GM21526 (cell line): ENCODE results near the gene GABRA5.

ENCODE experiments used
- ATAC-seq: cut with Tn5 transposase; IDR thresholded peaks from one replicate; pipeline ENCODE4 v1.9.1; 2021; ENCODE audit warnings: moderate library complexity; ENCODE audit not compliant: unreplicated experiment, low FRiP score

The GABRA5 gene

DNA sequence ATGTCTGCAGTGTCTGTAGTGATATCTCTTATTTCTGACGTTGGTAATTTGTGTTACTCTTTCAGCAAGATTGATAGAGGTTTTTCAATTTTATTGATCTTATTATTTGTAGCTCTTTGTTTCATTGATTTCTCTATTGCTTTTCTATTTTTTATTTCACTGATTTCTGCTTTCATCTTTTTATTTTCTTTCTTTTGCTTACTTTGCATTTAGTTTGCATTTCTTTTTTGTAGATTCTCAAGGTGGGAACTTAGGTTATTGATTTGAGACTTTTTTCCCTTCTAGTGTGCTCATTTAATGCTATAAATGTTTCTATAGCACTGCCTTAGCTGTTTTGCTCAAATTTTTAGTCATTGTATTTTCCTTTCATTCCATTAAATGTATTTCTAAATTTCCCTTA is 54.6 kb downstream of the GABRA5 start:
- no peak for ATAC-seq

DNA sequence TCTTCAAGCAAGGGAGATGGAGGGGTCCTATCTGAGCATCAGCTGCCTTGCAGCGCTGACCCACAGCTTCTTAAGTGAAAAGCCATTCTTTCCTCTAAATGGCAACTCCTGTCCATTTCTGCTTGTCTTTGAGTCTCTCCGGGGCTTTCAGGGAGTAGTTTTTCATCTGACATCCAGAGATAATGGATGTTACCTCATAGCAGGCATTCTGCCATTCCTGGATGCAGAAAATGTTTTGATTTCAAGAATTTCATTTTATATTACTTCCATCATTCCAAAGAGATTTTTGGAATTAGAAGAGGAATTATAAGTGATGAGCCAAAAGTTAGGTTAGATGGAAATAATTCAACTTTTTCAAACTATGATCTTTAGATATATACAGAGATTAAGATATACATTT is 59.2 kb downstream of the GABRA5 start:
- ATAC-seq, result no peak

DNA sequence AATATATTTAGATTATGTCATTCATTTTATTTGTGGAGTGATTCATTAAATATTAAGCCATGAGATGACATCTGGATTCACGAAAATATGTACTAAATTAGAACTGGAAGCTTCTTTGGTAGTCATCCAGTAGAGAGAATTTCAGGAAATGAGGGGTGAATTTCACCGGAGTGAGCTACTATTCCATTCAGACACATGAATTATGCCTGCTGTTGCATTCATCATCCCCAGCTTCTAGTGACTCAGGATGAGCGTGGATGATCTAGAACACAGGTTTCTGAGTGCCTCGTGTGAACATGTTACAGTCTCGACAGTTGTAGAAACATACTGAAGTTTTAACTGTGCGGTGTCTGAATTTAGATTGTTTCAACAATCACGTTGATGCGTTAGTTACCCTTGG is 61.2 kb downstream of the GABRA5 start:
- no peak for ATAC-seq

DNA sequence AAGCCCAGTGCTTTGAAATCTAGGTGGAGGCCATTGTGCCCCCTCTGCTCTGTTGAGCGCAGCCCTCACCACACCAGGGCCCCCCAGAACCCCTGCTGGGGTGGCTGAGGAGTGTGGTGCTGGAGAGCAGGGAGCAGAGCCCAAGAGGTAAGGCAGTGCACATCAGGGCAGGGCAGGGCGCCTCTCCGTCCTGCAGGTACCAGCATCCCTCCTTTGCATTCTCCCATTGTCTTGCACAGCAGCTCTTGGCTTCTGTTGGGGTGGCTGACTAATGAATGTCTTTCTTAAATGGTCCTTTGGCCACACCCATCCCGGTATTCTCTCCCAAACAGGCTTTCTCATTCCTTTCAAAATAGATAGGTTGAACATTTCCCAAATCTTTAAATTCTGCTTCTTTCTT is 62.7 kb downstream of the GABRA5 start:
- no peak for ATAC-seq

DNA sequence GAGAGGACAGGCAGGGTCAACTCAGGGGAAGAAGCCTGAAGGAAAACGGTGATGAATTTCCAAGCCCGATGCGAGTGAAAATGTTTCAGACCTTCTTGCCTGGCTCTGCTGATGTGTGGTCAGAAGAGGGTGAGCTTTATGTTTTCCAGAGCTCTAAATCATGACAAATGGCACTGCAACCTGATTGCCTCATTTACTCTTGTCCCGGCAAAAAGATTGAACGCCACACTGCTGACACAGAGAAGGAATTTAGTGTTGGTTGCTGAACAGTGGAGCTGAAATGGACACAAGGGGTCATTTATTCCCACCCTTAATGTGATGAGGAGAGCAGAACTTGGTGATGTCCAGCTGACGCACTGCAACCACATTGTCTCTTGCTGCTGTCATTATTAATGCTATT is 68.0 kb downstream of the GABRA5 start:
- no peak for ATAC-seq

DNA sequence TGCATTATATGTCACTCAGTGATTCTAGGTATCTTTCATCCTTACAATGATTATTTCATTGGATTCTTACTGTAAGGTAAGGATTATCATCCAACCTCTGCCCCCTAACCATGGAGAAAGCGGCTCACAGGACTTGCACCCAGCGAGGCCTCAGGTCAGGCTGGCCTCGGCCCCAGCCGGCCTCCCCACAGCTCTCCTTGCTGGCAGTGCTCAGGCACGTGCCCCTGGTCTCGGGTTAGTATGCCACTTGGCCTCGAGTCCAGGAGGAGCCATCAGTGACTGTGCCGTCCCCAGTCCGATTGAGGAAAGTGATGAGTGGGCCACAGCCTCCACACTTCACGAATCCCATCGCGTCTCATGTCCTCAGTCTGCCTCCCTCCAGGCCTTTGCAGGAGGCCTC is 68.5 kb downstream of the GABRA5 start:
- ATAC-seq, result no peak

DNA sequence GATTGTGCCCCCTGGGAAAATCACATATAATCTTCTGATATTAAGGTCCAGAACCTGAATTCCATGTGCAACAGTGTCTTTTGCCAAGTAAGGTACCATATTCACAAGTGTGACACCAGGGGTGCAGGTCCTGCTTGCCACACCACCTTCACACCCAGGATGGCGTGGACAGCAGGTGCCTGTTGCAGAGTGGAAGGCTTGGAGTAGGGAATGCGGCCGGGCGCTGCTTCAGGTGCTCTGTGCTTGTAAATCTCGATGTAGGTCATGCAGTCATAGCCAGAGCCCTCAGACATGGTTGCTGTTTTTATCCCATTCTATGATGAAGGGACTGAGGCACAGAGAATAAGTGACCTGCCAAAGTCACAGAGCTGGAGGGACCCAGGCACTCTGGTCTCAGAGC is 69.6 kb downstream of the GABRA5 start:
- no peak for ATAC-seq

DNA sequence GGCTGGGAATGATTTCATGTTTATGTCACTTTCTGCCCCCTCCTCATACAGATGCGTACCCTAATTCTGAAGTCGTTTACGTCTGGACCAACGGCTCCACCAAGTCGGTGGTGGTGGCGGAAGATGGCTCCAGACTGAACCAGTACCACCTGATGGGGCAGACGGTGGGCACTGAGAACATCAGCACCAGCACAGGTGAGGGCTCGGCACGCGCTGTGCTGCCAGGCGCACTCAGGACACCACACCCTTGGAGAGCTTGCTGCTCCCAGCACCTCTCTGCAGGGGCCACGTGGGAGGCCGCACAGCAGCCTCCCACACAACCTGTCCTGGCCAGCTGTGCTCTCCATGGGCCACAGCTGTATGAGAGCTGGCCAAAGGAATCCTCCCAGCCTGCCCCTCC is 70.3 kb downstream of the GABRA5 start:
- ATAC-seq, result no peak

DNA sequence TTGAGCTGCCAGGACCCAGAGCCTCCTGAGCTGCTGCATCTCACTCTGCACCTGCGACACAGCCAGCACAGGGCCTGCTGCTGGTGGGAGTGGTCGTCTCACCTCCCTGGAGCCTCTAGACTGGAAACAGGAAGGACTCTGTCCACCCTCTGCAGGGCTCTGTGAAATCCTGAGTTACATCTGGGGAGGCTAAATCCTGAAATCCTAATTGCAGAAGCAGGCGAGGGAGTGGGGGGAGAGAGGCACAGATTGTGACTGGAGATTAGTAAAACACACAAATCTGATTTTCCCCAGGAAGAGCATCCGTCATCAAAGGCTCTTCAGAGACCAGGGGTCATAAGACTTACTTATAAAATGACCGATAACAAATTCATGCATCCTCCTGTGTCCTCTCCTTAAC is 72.5 kb downstream of the GABRA5 start:
- ATAC-seq, result no peak

DNA sequence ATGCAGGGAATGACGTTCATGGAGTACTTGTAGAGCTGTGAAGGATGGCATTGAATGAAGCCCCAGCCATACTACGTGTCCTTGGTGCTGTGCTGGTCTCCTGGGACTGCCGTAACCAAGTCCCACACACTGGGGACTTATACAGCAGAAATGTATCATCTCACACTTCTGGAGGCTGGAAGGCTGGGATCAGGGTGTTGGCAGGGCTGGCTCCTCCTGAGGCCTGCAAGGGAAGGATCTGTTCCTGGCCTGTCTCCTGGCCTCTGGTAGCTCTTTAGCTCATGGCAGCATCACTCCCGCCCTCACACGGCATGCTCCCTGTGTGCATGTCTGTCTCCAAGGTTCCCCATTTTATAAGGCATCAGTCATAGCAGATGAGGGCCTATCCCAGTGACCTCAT is 74.6 kb downstream of the GABRA5 start:
- no peak for ATAC-seq

DNA sequence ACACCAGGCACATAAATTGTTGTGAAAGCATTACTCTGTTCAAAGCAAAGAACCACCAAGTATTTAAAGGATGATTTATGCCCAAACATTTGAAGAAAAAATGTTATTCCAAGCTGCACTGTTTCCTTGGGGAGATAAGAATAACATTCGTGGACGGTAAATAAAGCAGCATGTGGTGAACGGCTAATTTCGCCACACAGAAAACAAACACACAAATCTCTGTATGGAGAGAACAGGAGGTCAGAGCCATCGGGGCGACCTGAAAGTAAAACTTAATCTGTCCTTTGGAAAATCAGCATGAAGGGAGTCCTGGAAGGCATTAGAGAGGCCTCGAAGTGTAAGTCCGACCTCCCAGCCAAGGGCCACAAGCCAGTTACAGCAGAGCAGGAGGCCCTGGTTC is 77.0 kb downstream of the GABRA5 start:
- no peak for ATAC-seq

DNA sequence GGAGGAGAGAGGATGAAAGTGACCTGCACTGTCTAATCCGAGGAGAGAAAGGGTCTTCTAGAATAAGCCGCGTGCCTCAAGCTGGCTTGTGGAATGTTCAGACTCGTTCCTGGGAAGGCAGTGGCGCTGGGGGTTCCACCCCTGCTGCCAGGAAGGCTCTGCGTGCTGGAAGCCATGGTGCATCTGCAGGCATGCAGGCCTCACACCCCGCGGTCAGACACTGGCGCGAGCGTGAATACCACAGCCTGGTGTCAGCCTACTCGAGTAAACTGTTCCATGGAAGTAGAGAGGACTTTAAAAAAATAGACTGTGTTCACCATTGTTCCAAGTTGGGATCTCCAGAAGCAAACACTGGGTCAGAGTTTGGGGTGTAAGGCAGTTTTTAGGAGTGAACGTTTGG is 78.2 kb downstream of the GABRA5 start:
- no peak for ATAC-seq

DNA sequence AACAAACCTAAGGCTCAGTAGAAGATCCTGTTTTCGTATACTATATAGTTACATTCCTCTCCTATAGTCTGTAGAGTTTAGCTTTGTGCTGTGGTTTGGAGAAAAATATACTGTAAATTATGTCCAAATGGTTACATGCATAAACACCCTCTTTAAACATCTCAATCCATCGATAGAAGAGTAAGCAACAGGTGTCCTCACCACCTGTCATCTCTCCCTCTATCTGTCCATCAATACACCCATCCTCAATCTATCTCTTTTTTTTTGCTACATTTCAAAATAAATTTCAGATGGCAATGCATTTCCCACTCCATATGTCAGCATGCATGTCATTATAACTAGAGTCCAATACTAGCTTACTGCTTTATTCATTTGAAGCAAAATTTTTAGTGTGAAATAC is 83.1 kb downstream of the GABRA5 start:
- ATAC-seq, result no peak

DNA sequence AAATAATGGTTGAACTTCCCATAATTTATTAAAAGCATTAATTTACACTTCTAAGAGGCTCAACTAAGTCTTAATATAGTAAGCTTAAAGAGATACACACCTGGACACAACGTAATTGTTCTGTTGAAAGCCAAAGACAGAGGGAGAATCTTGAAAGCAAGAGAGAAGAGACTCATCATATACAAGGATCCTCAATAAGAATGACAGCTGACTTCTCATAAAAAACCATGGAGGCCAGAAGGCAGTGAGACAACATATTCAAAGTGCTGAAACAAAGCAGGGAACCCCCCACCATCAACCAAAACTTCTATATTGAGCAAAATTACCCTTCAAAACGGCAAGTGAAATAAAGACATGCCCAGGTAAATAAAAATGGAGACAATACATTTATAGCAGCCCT is 87.5 kb downstream of the GABRA5 start:
- no peak for ATAC-seq

DNA sequence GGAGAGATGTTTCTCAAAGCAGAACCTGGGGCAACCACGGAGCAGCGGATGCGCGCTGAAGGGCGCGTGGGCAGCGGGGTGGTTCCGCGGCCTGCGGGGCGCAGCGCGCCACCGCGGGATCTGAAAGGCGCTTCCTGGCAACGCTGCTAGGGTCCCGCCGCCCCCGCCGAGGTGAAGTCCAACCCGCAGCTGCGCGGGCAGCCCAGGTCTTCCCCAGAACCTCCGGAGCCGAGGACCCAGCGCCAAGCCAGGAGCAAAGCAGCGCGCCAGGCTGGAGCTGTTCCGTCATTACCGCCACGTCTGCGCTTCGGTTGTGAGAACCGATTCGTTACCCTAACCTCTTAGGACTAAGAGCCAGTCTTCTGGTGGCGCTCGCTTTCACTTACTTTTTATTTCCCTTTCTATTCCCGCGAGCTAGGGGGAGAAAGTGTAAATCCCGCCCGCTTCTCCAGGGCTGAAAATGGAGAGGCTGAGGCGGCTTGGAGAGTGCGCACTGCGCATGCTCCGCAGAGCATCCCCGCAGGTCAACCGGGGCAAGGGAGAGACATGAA is 100.9 kb downstream of the GABRA5 start:
- no peak for ATAC-seq

DNA sequence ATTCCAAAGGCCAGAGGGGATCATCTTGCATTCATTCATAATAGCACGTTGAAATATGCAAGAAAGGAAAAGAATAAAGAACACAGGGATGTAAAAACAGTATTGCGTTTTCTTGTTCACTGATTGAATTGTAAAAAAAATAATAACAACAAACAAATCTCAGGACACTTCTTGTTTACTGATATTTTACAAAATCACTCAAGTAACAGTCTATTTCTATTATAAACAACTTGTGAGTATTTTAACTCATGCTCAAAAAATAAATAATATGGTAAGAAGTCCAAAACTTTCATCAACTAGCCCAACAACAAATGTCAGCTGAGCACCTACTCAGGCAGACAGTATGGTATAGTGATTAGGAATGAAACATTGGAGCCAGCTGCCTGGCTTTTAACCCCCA is 101.9 kb downstream of the GABRA5 start:
- ATAC-seq, result no peak

DNA sequence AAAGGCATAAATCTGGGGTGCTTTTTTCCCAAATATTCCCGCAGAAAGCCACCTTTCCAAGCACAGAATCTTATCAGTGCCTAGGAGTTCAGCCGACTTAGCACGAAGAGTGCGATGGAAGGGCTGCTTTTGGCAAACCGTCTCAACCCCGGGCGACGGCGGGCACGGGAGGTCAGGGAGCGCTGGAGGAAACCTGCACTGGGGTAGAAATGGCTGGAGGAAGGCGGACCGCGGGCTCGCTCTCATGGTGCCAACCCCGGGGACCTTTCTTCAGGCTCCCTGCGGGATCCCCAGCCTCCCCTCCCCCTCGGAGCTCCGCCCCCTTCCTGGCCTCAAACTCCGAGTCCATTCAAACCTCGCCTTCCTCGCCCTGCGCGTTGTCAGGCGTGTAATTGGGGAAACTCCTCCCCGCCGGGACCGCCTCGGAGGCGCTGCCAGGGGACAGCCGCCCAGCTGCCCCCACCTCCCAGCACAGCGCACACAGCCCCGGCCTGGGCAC is 103.9 kb downstream of the GABRA5 start, which contains the start of gene GABRG3:
Gene GABRG3 (plus strand): TSS at position 470 of the 499 bp plus-strand sequence.
- no peak for ATAC-seq

DNA sequence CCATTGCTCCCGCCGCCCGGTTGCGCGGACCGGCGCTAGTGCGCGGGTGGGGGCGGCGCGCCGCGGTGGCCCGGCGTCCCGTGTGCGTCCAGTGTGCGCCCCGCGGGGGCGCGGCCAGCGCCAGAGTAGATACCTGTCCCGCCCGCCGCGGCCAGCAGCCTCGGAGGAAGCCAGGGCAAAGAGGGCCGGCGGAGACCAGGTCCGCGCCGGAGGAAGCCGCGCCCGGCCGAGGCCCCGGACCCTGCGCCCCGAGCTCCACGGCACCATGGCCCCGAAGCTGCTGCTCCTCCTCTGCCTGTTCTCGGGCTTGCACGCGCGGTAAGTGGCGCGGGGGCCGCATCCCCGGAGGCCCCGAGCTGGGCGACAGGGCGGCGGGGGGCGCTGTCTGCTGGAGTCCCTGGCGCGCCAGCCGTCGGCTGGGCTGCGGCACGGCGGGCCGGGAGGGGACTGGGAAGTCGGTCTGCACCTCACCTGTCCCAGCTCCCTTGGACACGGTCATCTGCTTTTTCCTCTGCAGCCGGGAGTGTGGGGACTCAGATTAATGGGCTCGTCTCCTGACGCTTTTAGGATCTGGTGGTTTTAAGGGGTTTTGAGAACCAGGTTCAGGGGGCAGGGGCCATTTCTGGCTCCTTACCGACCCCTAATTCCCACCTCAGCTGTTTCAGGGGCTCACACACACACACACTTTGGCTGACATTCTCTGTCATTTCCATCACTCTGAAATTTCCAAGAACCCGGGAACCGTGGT is 104.6 kb downstream of the GABRA5 start:
- no peak for ATAC-seq

DNA sequence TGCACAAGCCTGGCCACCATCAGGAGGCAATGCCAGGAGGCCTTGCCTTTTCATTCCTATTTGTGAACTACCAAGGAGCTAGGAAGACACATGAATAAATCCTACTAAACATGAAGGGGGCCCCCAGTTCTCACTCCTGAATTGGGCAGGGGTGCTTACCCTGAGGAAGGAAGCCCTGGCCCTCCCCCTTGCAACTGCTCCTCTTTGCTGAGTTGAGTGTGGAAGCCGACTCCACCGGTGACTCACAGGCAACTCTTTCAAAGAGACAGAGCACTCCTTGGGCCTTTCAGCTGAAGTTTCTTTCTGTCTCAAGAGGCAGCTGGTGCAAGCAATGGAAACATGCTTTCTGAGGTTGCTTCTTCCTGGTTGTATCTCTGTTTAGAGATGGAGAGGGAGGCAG is 105.8 kb downstream of the GABRA5 start:
- ATAC-seq, result no peak

DNA sequence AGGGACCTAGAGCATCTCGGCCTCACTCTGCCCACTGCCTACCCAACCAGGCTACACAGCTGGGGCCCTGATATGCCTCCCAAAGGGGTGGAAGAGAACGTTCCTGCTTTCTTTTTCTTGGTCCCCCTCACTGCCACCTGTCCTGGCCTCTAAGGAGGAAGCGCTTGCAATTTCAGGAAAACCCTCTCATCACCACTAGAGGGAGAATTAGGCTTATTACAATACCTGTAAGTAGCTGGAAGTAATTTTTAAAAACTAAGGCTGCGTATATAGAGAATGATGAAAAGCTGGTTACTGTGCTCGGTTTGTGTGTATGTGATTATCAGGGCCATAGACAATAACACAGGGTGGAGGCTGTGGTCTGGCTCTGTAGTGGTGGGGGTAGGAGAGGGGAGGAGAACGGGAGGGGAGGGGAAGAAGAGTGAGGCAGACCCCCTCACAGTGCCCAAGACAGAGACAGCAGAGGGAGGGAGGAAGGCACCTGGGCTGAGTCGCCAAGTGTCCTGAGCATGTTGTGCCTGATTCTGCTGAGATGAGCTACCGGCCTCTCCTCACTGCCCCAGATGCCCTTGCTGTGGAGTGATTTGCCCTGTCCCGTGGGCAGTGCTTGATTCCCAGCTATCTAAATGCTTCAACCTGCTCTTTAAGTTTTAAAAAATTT is 107.4 kb downstream of the GABRA5 start:
- no peak for ATAC-seq

DNA sequence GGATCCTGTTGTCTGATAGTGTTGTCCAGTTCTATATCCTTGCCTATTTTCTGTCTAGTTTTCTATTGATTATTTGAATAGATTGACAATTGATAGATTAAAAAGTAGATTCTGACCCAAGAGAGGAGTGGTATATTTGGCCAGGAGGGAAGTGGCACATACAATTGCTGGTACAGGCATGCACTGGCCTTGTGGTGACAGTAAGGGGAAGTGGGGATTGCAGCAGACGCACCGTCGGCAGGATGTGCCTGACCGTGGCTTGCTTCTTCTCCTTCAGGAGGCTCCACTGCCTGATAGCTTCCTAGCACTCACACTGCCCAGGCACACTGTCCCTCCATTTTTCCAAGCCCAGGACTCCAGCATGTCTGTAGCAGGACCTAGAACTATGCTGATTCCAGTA is 114.6 kb downstream of the GABRA5 start:
- ATAC-seq, result no peak

DNA sequence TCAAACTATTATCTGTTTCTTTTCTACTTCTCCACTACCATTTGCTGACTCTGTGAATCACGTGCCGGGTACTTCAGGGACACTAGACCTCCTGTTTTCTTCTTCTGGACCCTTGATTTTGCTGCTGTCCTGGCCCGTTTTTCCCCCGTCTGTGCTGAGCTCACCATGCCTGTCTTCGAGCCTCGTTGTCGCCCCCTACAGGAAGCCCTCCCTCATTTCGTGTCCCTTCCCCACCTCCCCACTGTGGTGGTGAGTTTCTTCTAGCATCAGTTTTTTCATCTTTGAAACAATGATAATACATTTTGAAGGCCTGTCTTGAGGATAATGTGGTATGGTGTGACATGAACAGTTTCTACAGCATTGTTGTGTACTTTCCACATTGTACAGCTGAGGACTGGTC is 117.0 kb downstream of the GABRA5 start:
- no peak for ATAC-seq
